OCI-LY3 (cell line): ENCODE measurements around the gene PPCS.

ENCODE experiments used
- CTCF ChIP-seq: fragments of 200-600, 300-600 bp; sonication (generic); IDR thresholded peaks from 2 replicates; pipeline ENCODE4 v1.5.1; 2014; ENCODE audit warnings: antibody characterized with exemption, low read length, low read depth
- EZH2phosphoT487 ChIP-seq: fragments of 200-600 bp; shearing (Covaris generic); IDR thresholded peaks from 2 replicates; pipeline ENCODE4 v1.6.1; 2018; ENCODE audit warnings: antibody characterized with exemption, mixed run types, low read depth

GRCh38 chr1:42480921-42481320 lies 24.6 kb downstream of the PPCS start:
- no peak for TF ChIP-seq CTCF
- TF ChIP-seq EZH2phosphoT487: no peak
